Suprapubic skin (tissue), 4 donors: ENCODE measurements around the gene MCRIP1. TPM values are rescaled to one million over a fixed set of nuclear protein-coding genes. Genes with fewer than 3 reads are reported as not detected.
A peak's percentile ranks its signal among the peaks of the same experiment; 100 is the strongest.

Experiments used
- DNase-seq, 2 donors: peaks; one replicate each; pipeline ENCODE4 v3.0.0-alpha.2; 2019; ENCODE audit warnings: low spot score in 2 of 2
- H3K27ac ChIP-seq: fragments of 200-600 bp; sonication (generic); one replicate; pipeline ENCODE4 v1.5.1; 2019
- H3K27me3 ChIP-seq: fragments of 200-600 bp; sonication (generic); one replicate; pipeline ENCODE4 v1.5.1; 2019
- H3K36me3 ChIP-seq: fragments of 200-600 bp; sonication (generic); one replicate; pipeline ENCODE4 v1.5.1; 2019
- H3K4me1 ChIP-seq: fragments of 200-600 bp; sonication (generic); one replicate; pipeline ENCODE4 v1.5.1; 2019
- H3K4me3 ChIP-seq: fragments of 200-600 bp; sonication (generic); one replicate; pipeline ENCODE4 v1.5.1; 2019; ENCODE audit warnings: mild to moderate bottlenecking
- H3K9me3 ChIP-seq: fragments of 200-600 bp; sonication (generic); one replicate; pipeline ENCODE4 v1.5.1; 2019
- CTCF ChIP-seq, 2 donors: fragments of 200-600 bp in 1 of 2; fragments of 450-650 bp in 1 of 2; sonication (generic) in 1 of 2; IDR thresholded peaks; one replicate each; pipeline ENCODE4 v1.5.1; 2016 to 2019; ENCODE audit warnings: antibody characterized with exemption in 2 of 2, mild to moderate bottlenecking in 1 of 2, moderate library complexity in 1 of 2
- EP300 ChIP-seq: sonication (generic); formaldehyde crosslinking; IDR thresholded peaks from one replicate; pipeline ENCODE4 v1.6.1; 2017; ENCODE audit warnings: antibody characterized with exemption
- POLR2A ChIP-seq, 2 donors: fragments of 450-650 bp; IDR thresholded peaks; one replicate each; pipeline ENCODE4 v1.6.1; 2017; ENCODE audit warnings: antibody characterized with exemption in 2 of 2, mild to moderate bottlenecking in 2 of 2, moderate library complexity in 2 of 2
- POLR2AphosphoS5 ChIP-seq, 3 donors: sonication (generic); formaldehyde crosslinking; IDR thresholded peaks; one replicate each; pipeline ENCODE4 v1.6.1; 2017; ENCODE audit warnings: antibody characterized with exemption in 3 of 3
- WGBS: methylation state at CpG from one replicate; pipeline ENCODE4 v1.1.5; 2018; 5-methylcytosine and 5-hydroxymethylcytosine counted together
- total RNA-seq, 4 donors: library from RNA; depleted of rRNA; stranded (reverse); fragments of >200 nt; gene quantifications; one replicate each; pipeline ENCODE4 v1.1.0, GENCODE V29; 2016

MCRIP1 gene
- total RNA-seq, 4 donors from 2014 or later: 20.3 to 29.3 (median 27.4) TPM

- Histone ChIP-seq H3K27ac (peak within 1 kb of the TSS; percentile 99), H3K27me3 (no peaks in the 10 kb centered on the region), H3K9me3 (no peaks in the 10 kb centered on the region), H3K36me3 (peaks cover 22% of the 10 kb centered on the region), H3K4me3 (peak within 1 kb of the TSS; percentile 82), H3K4me1 (peaks cover 59% of the 10 kb centered on the region)
- DNase-seq: peak; percentile 65 to 98
- TF ChIP-seq CTCF (IDR thresholded peaks at IDR 0.05) (no peak), POLR2A (IDR thresholded peaks at IDR 0.05) (no peak), POLR2AphosphoS5 (IDR thresholded peaks at IDR 0.05) (no peak), EP300 (no peak)
- 1% methylated on average over 13 of the region's 64 CpGs for WGBS
Measured at GRCh38 chr17:81870981-81871386, 37.9 kb upstream of the MCRIP1 start, which contains the start of gene ARHGDIA. TSS of gene ARHGDIA (minus strand) at chr17:81871337. CDS start at chr17:81869930, 1,407 bp downstream.

GRCh38 chr17:81870131-81870980 is 37.3 kb upstream of the MCRIP1 start:
- TF ChIP-seq EP300: no peak
- TF ChIP-seq POLR2AphosphoS5 (IDR thresholded peaks at IDR 0.05): peak in 1 of 3 donors; percentile 48
- H3K9me3 ChIP-seq: no peaks in the 10 kb centered on the region
- peaks cover 64% of the 10 kb centered on the region for H3K4me1 ChIP-seq
- H3K27me3 ChIP-seq: no peaks in the 10 kb centered on the region
- H3K27ac ChIP-seq: peak overlapping the region; percentile 99
- 7% methylated on average over 18 of the region's 65 CpGs for WGBS
- H3K36me3 ChIP-seq: peaks cover 22% of the 10 kb centered on the region
- H3K4me3 ChIP-seq: peak overlapping the region; percentile 82
- peak in 1 of 2 donors; percentile 78 for DNase-seq

GRCh38 chr17:81869221-81870130 is 36.4 kb upstream of the MCRIP1 start:
- TF ChIP-seq POLR2AphosphoS5 (IDR thresholded peaks at IDR 0.05) (no peak), EP300 (no peak), CTCF (IDR thresholded peaks at IDR 0.05) (peak; percentile 14 to 83)
- WGBS: 40% methylated on average over 23 of the region's 52 CpGs
- H3K27ac ChIP-seq: peak overlapping the region; percentile 99
- peak overlapping the region; percentile 82 for H3K4me3 ChIP-seq
- peaks cover 64% of the 10 kb centered on the region for H3K4me1 ChIP-seq
- DNase-seq: peak in 1 of 2 donors; percentile 73
- no peaks in the 10 kb centered on the region for H3K27me3 ChIP-seq
- no peaks in the 10 kb centered on the region for H3K9me3 ChIP-seq
- peaks cover 22% of the 10 kb centered on the region for H3K36me3 ChIP-seq

GRCh38 chr17:81868674-81869220 is 35.7 kb upstream of the MCRIP1 start:
- H3K9me3 ChIP-seq: no peaks in the 10 kb centered on the region
- no peak for TF ChIP-seq POLR2AphosphoS5 (IDR thresholded peaks at IDR 0.05)
- TF ChIP-seq POLR2A (IDR thresholded peaks at IDR 0.05): no peak
- TF ChIP-seq CTCF (IDR thresholded peaks at IDR 0.05): no peak
- TF ChIP-seq EP300: no peak
- no peak overlapping the region for H3K4me3 ChIP-seq
- no peaks in the 10 kb centered on the region for H3K27me3 ChIP-seq
- 62% methylated on average over 20 of the region's 30 CpGs for WGBS
- H3K27ac ChIP-seq: peak overlapping the region; percentile 99
- peaks cover 70% of the 10 kb centered on the region for H3K4me1 ChIP-seq
- peaks cover 22% of the 10 kb centered on the region for H3K36me3 ChIP-seq
- no peak for DNase-seq

GRCh38 chr17:81867991-81868673 is 35.0 kb upstream of the MCRIP1 start:
- 72% methylated on average over 17 of the region's 28 CpGs for WGBS
- Histone ChIP-seq H3K27ac (peak overlapping the region; percentile 99), H3K4me3 (no peak overlapping the region), H3K9me3 (no peaks in the 10 kb centered on the region), H3K36me3 (peaks cover 22% of the 10 kb centered on the region), H3K27me3 (no peaks in the 10 kb centered on the region), H3K4me1 (peaks cover 74% of the 10 kb centered on the region)
- DNase-seq: no peak
- TF ChIP-seq CTCF (IDR thresholded peaks at IDR 0.05) (no peak), EP300 (no peak), POLR2AphosphoS5 (IDR thresholded peaks at IDR 0.05) (no peak), POLR2A (IDR thresholded peaks at IDR 0.05) (no peak)
